ENCODE data around the gene GYS2.

DNA sequence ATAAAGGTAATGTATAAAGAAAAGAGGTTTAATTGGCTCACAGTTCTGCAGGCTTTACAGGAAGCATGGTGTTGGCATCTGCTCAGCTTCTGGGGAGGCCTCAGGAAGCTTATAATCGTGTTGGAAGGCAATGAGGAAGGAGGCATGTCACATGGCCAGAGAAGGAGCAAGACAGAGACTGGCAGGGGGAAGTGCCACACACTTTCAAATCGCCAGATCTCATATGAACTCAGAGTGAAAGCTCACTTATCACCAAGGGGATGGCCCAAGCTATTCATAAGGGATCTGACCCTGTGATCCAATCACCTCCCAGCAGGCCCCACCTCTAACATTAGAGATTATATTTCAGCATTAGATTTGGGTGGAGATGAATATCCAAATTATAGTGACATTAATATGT lies 26.7 kb upstream of the GYS2 start:
- TF ChIP-seq, protein P1, sequence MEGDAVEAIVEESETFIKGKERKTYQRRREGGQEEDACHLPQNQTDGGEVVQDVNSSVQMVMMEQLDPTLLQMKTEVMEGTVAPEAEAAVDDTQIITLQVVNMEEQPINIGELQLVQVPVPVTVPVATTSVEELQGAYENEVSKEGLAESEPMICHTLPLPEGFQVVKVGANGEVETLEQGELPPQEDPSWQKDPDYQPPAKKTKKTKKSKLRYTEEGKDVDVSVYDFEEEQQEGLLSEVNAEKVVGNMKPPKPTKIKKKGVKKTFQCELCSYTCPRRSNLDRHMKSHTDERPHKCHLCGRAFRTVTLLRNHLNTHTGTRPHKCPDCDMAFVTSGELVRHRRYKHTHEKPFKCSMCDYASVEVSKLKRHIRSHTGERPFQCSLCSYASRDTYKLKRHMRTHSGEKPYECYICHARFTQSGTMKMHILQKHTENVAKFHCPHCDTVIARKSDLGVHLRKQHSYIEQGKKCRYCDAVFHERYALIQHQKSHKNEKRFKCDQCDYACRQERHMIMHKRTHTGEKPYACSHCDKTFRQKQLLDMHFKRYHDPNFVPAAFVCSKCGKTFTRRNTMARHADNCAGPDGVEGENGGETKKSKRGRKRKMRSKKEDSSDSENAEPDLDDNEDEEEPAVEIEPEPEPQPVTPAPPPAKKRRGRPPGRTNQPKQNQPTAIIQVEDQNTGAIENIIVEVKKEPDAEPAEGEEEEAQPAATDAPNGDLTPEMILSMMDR (IDR thresholded peaks at IDR 0.05; ENCODE audit: insufficient read depth, low read length): no peak
- TF ChIP-seq, protein P2, sequence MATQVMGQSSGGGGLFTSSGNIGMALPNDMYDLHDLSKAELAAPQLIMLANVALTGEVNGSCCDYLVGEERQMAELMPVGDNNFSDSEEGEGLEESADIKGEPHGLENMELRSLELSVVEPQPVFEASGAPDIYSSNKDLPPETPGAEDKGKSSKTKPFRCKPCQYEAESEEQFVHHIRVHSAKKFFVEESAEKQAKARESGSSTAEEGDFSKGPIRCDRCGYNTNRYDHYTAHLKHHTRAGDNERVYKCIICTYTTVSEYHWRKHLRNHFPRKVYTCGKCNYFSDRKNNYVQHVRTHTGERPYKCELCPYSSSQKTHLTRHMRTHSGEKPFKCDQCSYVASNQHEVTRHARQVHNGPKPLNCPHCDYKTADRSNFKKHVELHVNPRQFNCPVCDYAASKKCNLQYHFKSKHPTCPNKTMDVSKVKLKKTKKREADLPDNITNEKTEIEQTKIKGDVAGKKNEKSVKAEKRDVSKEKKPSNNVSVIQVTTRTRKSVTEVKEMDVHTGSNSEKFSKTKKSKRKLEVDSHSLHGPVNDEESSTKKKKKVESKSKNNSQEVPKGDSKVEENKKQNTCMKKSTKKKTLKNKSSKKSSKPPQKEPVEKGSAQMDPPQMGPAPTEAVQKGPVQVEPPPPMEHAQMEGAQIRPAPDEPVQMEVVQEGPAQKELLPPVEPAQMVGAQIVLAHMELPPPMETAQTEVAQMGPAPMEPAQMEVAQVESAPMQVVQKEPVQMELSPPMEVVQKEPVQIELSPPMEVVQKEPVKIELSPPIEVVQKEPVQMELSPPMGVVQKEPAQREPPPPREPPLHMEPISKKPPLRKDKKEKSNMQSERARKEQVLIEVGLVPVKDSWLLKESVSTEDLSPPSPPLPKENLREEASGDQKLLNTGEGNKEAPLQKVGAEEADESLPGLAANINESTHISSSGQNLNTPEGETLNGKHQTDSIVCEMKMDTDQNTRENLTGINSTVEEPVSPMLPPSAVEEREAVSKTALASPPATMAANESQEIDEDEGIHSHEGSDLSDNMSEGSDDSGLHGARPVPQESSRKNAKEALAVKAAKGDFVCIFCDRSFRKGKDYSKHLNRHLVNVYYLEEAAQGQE (IDR thresholded peaks at IDR 0.05; ENCODE audit: insufficient replicate concordance, low read depth): no peak

Data from HL-60 (cell line).